SK-N-SH treated with all-trans-retinoic acid at 6 μM for 48 hours (cell line): ENCODE results near the gene ATG4C.

Source experiments
- ATAC-seq: fragments of 200-7000 bp; cut with Tn5 transposase; 3 replicates; pipeline ENCODE4 v1.9.1; 2020; ENCODE audit warnings: mild to moderate bottlenecking, moderate library complexity
- BACH2 ChIP-seq: fragments of 250-450 bp; sonication (Bioruptor Pico); IDR thresholded peaks from 2 replicates; pipeline ENCODE4 v1.9.0; 2021; ENCODE audit warnings: mild to moderate bottlenecking, borderline replicate concordance
- CSDC2 ChIP-seq: fragments of 250-450 bp; sonication (Bioruptor Pico); IDR thresholded peaks from 2 replicates; pipeline ENCODE4 v1.5.0; 2020; ENCODE audit warnings: mild to moderate bottlenecking, moderate library complexity
- GLIS3 ChIP-seq: fragments of 250-450 bp; sonication (Bioruptor Pico); IDR thresholded peaks from 2 replicates; pipeline ENCODE4 v1.5.0; 2020; ENCODE audit warnings: mild to moderate bottlenecking, moderate library complexity
- ISL1 ChIP-seq: fragments of 250-450 bp; sonication (Bioruptor Pico); IDR thresholded peaks from 2 replicates; pipeline ENCODE4 v2.1.2; 2022; ENCODE audit warnings: mild to moderate bottlenecking, moderate library complexity
- PPARA ChIP-seq: fragments of 250-450 bp; sonication (Bioruptor Pico); IDR thresholded peaks from 2 replicates; pipeline ENCODE4 v1.5.0; 2020; ENCODE audit warnings: mild to moderate bottlenecking, borderline replicate concordance
- RARB ChIP-seq: fragments of 250-450 bp; sonication (Bioruptor Pico); IDR thresholded peaks from 2 replicates; pipeline ENCODE4 v1.8.0; 2021; ENCODE audit warnings: mild to moderate bottlenecking, moderate library complexity
- TCF4 ChIP-seq: fragments of 250-450 bp; sonication (Bioruptor Pico); IDR thresholded peaks from 2 replicates; pipeline ENCODE4 v1.8.0; 2021; ENCODE audit warnings: mild to moderate bottlenecking, moderate library complexity, borderline replicate concordance
- TOX ChIP-seq: fragments of 250-450 bp; sonication (Bioruptor Pico); IDR thresholded peaks from 2 replicates; pipeline ENCODE4 v1.8.0; 2021; ENCODE audit warnings: mild to moderate bottlenecking, moderate library complexity, borderline replicate concordance
- ZC3H10 ChIP-seq: fragments of 250-450 bp; sonication (Bioruptor Pico); IDR thresholded peaks from 2 replicates; pipeline ENCODE4 v1.5.1; 2021; ENCODE audit warnings: mild to moderate bottlenecking, moderate library complexity
- ZFP3 ChIP-seq: fragments of 250-450 bp; sonication (Bioruptor Pico); IDR thresholded peaks from 2 replicates; pipeline ENCODE4 v1.5.0; 2020; ENCODE audit warnings: mild to moderate bottlenecking, moderate library complexity
- ZFP30 ChIP-seq: fragments of 450-650 bp; formaldehyde crosslinking; IDR thresholded peaks from 2 replicates; pipeline ENCODE4 v1.5.0; 2022; ENCODE audit warnings: mild to moderate bottlenecking, moderate library complexity
- ZNF565 ChIP-seq: fragments of 450-650 bp; formaldehyde crosslinking; conservative IDR thresholded peaks from 2 replicates; pipeline ENCODE4 v1.5.0; 2020; ENCODE audit warnings: low read depth, mild to moderate bottlenecking, moderate library complexity
- ZNF70 ChIP-seq: fragments of 450-650 bp; formaldehyde crosslinking; IDR thresholded peaks from 2 replicates; pipeline ENCODE4 v1.5.0; 2020; ENCODE audit warnings: mild to moderate bottlenecking, moderate library complexity
- ZNF8 ChIP-seq: fragments of 450-650 bp; formaldehyde crosslinking; IDR thresholded peaks from 2 replicates; pipeline ENCODE4 v1.5.0; 2020; ENCODE audit warnings: mild to moderate bottlenecking, moderate library complexity
- TF ChIP-seq, protein P1 (sequence below): fragments of 250-450 bp; sonication (Bioruptor Pico); IDR thresholded peaks from 2 replicates; pipeline ENCODE4 v1.5.1; 2021; ENCODE audit warnings: mild to moderate bottlenecking, moderate library complexity
- TF ChIP-seq, protein P2 (sequence below): fragments of 250-450 bp; sonication (Bioruptor Pico); IDR thresholded peaks from 2 replicates; pipeline ENCODE4 v1.8.0; 2021; ENCODE audit warnings: low read depth, mild to moderate bottlenecking, moderate library complexity, borderline replicate concordance
- TF ChIP-seq, protein P3 (sequence below): fragments of 250-450 bp; sonication (Bioruptor Pico); IDR thresholded peaks from 2 replicates; pipeline ENCODE4 v1.8.0; 2020; ENCODE audit warnings: mild to moderate bottlenecking, moderate library complexity, borderline replicate concordance
- TF ChIP-seq, protein P4 (sequence below): fragments of 250-450 bp; sonication (Bioruptor Pico); IDR thresholded peaks from 2 replicates; pipeline ENCODE4 v1.5.0; 2020; ENCODE audit warnings: mild to moderate bottlenecking, moderate library complexity
- TF ChIP-seq, protein P5 (sequence below): fragments of 250-450 bp; sonication (Bioruptor Pico); IDR thresholded peaks from 2 replicates; pipeline ENCODE4 v1.5.1; 2020; ENCODE audit warnings: low read depth, mild to moderate bottlenecking, moderate library complexity

ATG4C gene

DNA sequence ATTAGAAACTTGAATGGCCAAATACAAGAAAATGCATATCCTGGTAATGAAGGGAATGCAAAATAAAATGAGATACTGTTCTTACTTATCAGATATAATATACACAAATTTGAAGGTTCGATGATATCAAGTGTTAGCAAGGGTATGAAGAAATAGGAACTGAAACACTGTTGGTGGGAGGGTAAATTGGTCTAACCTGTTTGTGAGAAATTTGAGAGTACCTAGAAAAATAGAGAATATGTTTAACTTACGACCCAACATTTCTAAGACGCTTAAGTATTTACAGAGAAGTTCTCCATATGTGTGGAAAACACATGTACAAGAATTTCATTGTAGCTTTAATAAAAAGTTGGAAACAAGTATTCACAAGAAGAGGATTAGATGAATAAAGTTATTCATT, 25.9 kb downstream of the ATG4C start:
- ATAC-seq: no peak
- TF ChIP-seq BACH2 (CRISPR knock-in tag) (no peak), RARB (CRISPR knock-in tag) (no peak), TOX (CRISPR knock-in tag) (no peak), ZFP30 (CRISPR knock-in tag) (no peak), ZNF565 (CRISPR knock-in tag) (no peak), ZFP3 (CRISPR knock-in tag) (no peak), TCF4 (CRISPR knock-in tag) (no peak), GLIS3 (CRISPR knock-in tag) (no peak), ISL1 (CRISPR knock-in tag) (no peak)
- TF ChIP-seq, protein P1, sequence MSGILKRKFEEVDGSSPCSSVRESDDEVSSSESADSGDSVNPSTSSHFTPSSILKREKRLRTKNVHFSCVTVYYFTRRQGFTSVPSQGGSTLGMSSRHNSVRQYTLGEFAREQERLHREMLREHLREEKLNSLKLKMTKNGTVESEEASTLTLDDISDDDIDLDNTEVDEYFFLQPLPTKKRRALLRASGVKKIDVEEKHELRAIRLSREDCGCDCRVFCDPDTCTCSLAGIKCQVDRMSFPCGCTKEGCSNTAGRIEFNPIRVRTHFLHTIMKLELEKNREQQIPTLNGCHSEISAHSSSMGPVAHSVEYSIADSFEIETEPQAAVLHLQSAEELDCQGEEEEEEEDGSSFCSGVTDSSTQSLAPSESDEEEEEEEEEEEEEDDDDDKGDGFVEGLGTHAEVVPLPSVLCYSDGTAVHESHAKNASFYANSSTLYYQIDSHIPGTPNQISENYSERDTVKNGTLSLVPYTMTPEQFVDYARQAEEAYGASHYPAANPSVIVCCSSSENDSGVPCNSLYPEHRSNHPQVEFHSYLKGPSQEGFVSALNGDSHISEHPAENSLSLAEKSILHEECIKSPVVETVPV: no peak
- TF ChIP-seq, protein P2, sequence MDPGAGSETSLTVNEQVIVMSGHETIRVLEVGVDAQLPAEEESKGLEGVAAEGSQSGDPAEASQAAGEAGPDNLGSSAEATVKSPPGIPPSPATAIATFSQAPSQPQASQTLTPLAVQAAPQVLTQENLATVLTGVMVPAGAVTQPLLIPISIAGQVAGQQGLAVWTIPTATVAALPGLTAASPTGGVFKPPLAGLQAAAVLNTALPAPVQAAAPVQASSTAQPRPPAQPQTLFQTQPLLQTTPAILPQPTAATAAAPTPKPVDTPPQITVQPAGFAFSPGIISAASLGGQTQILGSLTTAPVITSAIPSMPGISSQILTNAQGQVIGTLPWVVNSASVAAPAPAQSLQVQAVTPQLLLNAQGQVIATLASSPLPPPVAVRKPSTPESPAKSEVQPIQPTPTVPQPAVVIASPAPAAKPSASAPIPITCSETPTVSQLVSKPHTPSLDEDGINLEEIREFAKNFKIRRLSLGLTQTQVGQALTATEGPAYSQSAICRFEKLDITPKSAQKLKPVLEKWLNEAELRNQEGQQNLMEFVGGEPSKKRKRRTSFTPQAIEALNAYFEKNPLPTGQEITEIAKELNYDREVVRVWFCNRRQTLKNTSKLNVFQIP: no peak
- TF ChIP-seq, protein P3, sequence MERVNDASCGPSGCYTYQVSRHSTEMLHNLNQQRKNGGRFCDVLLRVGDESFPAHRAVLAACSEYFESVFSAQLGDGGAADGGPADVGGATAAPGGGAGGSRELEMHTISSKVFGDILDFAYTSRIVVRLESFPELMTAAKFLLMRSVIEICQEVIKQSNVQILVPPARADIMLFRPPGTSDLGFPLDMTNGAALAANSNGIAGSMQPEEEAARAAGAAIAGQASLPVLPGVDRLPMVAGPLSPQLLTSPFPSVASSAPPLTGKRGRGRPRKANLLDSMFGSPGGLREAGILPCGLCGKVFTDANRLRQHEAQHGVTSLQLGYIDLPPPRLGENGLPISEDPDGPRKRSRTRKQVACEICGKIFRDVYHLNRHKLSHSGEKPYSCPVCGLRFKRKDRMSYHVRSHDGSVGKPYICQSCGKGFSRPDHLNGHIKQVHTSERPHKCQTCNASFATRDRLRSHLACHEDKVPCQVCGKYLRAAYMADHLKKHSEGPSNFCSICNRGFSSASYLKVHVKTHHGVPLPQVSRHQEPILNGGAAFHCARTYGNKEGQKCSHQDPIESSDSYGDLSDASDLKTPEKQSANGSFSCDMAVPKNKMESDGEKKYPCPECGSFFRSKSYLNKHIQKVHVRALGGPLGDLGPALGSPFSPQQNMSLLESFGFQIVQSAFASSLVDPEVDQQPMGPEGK (CRISPR knock-in tag): no peak
- TF ChIP-seq, protein P4, sequence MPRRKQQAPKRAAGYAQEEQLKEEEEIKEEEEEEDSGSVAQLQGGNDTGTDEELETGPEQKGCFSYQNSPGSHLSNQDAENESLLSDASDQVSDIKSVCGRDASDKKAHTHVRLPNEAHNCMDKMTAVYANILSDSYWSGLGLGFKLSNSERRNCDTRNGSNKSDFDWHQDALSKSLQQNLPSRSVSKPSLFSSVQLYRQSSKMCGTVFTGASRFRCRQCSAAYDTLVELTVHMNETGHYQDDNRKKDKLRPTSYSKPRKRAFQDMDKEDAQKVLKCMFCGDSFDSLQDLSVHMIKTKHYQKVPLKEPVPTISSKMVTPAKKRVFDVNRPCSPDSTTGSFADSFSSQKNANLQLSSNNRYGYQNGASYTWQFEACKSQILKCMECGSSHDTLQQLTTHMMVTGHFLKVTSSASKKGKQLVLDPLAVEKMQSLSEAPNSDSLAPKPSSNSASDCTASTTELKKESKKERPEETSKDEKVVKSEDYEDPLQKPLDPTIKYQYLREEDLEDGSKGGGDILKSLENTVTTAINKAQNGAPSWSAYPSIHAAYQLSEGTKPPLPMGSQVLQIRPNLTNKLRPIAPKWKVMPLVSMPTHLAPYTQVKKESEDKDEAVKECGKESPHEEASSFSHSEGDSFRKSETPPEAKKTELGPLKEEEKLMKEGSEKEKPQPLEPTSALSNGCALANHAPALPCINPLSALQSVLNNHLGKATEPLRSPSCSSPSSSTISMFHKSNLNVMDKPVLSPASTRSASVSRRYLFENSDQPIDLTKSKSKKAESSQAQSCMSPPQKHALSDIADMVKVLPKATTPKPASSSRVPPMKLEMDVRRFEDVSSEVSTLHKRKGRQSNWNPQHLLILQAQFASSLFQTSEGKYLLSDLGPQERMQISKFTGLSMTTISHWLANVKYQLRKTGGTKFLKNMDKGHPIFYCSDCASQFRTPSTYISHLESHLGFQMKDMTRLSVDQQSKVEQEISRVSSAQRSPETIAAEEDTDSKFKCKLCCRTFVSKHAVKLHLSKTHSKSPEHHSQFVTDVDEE (CRISPR knock-in tag): no peak
- TF ChIP-seq, protein P5, sequence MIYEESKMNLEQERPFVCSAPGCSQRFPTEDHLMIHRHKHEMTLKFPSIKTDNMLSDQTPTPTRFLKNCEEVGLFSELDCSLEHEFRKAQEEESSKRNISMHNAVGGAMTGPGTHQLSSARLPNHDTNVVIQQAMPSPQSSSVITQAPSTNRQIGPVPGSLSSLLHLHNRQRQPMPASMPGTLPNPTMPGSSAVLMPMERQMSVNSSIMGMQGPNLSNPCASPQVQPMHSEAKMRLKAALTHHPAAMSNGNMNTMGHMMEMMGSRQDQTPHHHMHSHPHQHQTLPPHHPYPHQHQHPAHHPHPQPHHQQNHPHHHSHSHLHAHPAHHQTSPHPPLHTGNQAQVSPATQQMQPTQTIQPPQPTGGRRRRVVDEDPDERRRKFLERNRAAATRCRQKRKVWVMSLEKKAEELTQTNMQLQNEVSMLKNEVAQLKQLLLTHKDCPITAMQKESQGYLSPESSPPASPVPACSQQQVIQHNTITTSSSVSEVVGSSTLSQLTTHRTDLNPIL (CRISPR knock-in tag): no peak
- TF ChIP-seq, all 23 proteins: peak for 0

DNA sequence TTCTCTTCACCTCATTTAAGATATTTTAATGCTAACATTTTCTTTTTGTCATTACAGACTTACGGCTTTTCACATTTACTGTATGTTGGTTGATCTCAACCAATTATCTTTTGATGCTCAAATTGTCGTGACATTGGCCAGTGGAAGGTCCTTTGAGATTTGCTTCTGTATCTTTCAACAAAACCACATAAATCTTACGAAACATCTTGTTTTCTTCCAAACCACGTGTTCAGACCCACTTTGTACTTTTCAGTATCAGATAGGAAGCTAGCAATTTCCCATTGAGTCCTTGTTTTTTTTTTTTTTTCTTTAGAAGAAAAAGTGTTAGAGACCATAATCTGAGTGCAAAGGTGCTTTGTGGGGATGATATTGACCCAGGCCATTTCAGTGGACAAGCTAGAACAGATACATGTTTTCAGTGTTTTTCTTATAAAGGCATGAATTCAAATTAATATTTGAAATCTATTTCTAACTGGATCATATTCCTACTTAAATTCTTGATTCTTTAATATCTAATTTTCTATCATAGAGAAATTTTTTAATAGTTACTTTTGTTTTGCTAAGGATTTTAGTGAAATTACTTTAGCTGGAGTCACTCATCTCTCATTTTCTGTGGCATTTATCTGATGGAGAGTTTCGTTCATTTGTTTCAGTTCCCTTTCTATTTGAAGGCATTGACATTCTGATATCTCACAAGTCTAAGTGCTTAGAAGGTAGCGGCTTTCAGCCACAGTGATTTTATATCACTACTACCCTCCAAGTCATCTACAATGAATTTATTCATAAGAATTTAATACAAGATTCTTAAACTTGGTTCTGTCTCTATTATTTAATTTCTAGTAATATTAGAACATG, 26.7 kb downstream of the ATG4C start:
- no peak for ATAC-seq
- no peak for TF ChIP-seq ZNF565 (CRISPR knock-in tag)
- TF ChIP-seq, protein P4 (CRISPR knock-in tag): no peak
- TF ChIP-seq PPARA (CRISPR knock-in tag): no peak
- TF ChIP-seq ZC3H10 (CRISPR knock-in tag): no peak
- TF ChIP-seq ZFP30 (CRISPR knock-in tag): no peak
- TF ChIP-seq, protein P3 (CRISPR knock-in tag): no peak
- no peak for TF ChIP-seq ZFP3 (CRISPR knock-in tag)
- no peak for TF ChIP-seq ZNF70 (CRISPR knock-in tag)
- TF ChIP-seq TCF4 (CRISPR knock-in tag): no peak
- no peak for TF ChIP-seq CSDC2 (CRISPR knock-in tag)
- TF ChIP-seq ZNF8 (CRISPR knock-in tag): no peak
